Neural cell (in vitro differentiated cells): ENCODE results near the gene KMT2D.

Source experiments
- EP300 ChIP-seq: fragments of 450-650 bp; conservative IDR thresholded peaks from 2 replicates; pipeline ENCODE4 v1.6.1; 2014; ENCODE audit warnings: antibody characterized with exemption, mild to moderate bottlenecking, moderate library complexity; ENCODE audit not compliant: poor library complexity, severe bottlenecking
- EZH2 ChIP-seq: fragments of 200-600, 300-800 bp; shearing (Covaris generic), sonication (generic); IDR thresholded peaks from 2 replicates; pipeline ENCODE4 v1.6.1; 2014; ENCODE audit warnings: antibody characterized with exemption, low read length, borderline replicate concordance, mild to moderate bottlenecking; ENCODE audit not compliant: insufficient read depth, poor library complexity, severe bottlenecking
- MXI1 ChIP-seq: fragments of 450-650 bp; conservative IDR thresholded peaks from 2 replicates; pipeline ENCODE4 v1.6.1; 2014; ENCODE audit warnings: antibody characterized with exemption, mild to moderate bottlenecking; ENCODE audit not compliant: poor library complexity, severe bottlenecking
- POLR2AphosphoS5 ChIP-seq: IDR thresholded peaks from 2 replicates; pipeline ENCODE4 v1.6.1; 2012
- RAD21 ChIP-seq: fragments of 450-650 bp; conservative IDR thresholded peaks from 2 replicates; pipeline ENCODE4 v1.6.1; 2014; ENCODE audit warnings: antibody characterized with exemption, mild to moderate bottlenecking, moderate library complexity
- TF ChIP-seq, protein P1 (sequence below): fragments of 450-650 bp; IDR thresholded peaks from 2 replicates; pipeline ENCODE4 v1.5.1; 2014; ENCODE audit warnings: antibody characterized with exemption, mild to moderate bottlenecking, moderate library complexity; ENCODE audit not compliant: poor library complexity, severe bottlenecking

DNA sequence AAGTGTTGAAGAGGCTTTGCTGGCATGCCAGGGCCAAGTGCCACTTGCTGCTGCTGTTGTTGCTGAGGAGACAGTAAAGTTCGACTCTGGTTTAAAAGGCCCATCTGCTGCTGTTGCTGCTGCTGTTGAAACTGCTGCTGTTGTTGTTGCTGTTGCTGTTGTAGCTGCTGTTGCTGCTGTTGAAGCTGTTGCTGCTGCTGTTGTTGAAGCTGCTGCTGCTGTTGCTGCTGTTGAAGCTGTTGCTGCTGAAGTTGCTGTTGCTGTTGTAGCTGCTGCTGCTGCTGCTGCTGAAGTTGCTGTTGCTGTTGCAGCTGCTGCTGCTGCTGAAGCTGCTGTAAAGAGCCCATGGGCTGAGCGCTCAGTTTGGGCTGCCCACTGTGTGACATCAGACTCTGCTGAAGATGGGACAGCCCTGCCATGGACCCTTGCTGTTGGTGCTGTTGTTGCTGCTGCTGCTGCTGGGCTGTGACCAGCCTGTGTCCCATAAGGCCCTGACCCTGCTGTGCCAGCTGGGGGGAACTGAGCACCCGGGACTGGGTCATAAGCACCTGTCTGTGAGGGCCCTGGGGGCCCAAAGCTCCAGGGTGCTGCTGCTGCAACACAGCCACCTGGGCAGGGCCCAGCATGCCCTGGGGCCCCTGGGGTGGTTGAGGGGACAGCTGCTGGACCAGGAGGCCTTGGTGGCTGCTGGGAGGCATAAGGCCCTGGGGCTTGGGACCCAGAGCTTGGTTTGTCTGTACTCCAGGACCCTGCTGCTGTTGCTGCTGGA is 27.7 kb downstream of the KMT2D start:
- TF ChIP-seq, protein P1, sequence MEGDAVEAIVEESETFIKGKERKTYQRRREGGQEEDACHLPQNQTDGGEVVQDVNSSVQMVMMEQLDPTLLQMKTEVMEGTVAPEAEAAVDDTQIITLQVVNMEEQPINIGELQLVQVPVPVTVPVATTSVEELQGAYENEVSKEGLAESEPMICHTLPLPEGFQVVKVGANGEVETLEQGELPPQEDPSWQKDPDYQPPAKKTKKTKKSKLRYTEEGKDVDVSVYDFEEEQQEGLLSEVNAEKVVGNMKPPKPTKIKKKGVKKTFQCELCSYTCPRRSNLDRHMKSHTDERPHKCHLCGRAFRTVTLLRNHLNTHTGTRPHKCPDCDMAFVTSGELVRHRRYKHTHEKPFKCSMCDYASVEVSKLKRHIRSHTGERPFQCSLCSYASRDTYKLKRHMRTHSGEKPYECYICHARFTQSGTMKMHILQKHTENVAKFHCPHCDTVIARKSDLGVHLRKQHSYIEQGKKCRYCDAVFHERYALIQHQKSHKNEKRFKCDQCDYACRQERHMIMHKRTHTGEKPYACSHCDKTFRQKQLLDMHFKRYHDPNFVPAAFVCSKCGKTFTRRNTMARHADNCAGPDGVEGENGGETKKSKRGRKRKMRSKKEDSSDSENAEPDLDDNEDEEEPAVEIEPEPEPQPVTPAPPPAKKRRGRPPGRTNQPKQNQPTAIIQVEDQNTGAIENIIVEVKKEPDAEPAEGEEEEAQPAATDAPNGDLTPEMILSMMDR, result no peak
- TF ChIP-seq POLR2AphosphoS5, result no peak
- TF ChIP-seq EP300, result no peak
- TF ChIP-seq EZH2, result no peak
- no peak for TF ChIP-seq RAD21
- no peak for TF ChIP-seq MXI1
